Loucy (cell line): ENCODE results near the gene TAF10.

Experiments
- H2AFZ ChIP-seq: fragments of 200-600 bp; sonication (generic); 2 replicates; pipeline ENCODE4 v1.6.0; 2016; ENCODE audit warnings: antibody characterized with exemption, mild to moderate bottlenecking, low read length, moderate library complexity
- H3F3A ChIP-seq: fragments of 200-600 bp; 2 replicates; pipeline ENCODE4 v1.6.0; 2016; ENCODE audit warnings: antibody characterized with exemption, low read depth, mild to moderate bottlenecking
- H3K27me3 ChIP-seq: fragments of 200-600 bp; sonication (generic); 2 replicates; pipeline ENCODE4 v1.6.1; 2014; ENCODE audit warnings: low read length, mild to moderate bottlenecking; ENCODE audit not compliant: insufficient read depth, poor library complexity, severe bottlenecking
- H3K36me3 ChIP-seq: fragments of 200-600 bp; sonication (generic); 2 replicates; pipeline ENCODE4 v1.6.1; 2016; ENCODE audit warnings: low read length; ENCODE audit not compliant: insufficient read depth
- H3K4me1 ChIP-seq: fragments of 200-600 bp; sonication (generic); 2 replicates; pipeline ENCODE4 v1.5.1; 2014; ENCODE audit warnings: low read length, mild to moderate bottlenecking; ENCODE audit not compliant: insufficient read depth, poor library complexity, severe bottlenecking
- H3K4me2 ChIP-seq: fragments of 200-600 bp; sonication (generic); 2 replicates; pipeline ENCODE4 v1.6.0; 2014; ENCODE audit warnings: antibody characterized with exemption, low read length, low read depth, mild to moderate bottlenecking; ENCODE audit not compliant: poor library complexity, severe bottlenecking
- H3K4me3 ChIP-seq: fragments of 200-600 bp; sonication (generic); 2 replicates; pipeline ENCODE4 v1.5.1; 2014; ENCODE audit warnings: low read length, mild to moderate bottlenecking, mixed read lengths; ENCODE audit not compliant: poor library complexity, severe bottlenecking
- H3K79me2 ChIP-seq: fragments of 200-600 bp; sonication (generic); 2 replicates; pipeline ENCODE4 v1.6.1; 2014; ENCODE audit warnings: low read length; ENCODE audit not compliant: insufficient read depth
- H3K9ac ChIP-seq: fragments of 200-600 bp; sonication (generic); 2 replicates; pipeline ENCODE4 v1.6.0; 2014; ENCODE audit warnings: mild to moderate bottlenecking, low read depth, low read length, moderate library complexity; ENCODE audit not compliant: poor library complexity, severe bottlenecking
- H3K9me2 ChIP-seq: fragments of 200-600 bp; sonication (generic); replicated peaks from 2 replicates; pipeline ENCODE4 v1.6.1; 2016; ENCODE audit warnings: low read depth, low read length, mixed read lengths
- H3K9me3 ChIP-seq: fragments of 200-600 bp; sonication (generic); 2 replicates; pipeline ENCODE4 v1.6.1; 2014; ENCODE audit warnings: mild to moderate bottlenecking, antibody characterized with exemption, low read length, low read depth; ENCODE audit not compliant: insufficient read depth
- H4K20me1 ChIP-seq: fragments of 200-600 bp; sonication (generic); 2 replicates; pipeline ENCODE4 v1.6.0; 2014; ENCODE audit warnings: antibody characterized with exemption, low read length, mild to moderate bottlenecking; ENCODE audit not compliant: insufficient read depth, poor library complexity, severe bottlenecking
- CTCF ChIP-seq: fragments of 200-600 bp; sonication (generic); conservative IDR thresholded peaks from 2 replicates; pipeline ENCODE4 v1.5.1; 2014; ENCODE audit warnings: mild to moderate bottlenecking, antibody characterized with exemption, low read length
- EZH2phosphoT487 ChIP-seq: fragments of 200-600 bp; IDR thresholded peaks from 2 replicates; pipeline ENCODE4 v1.6.1; 2018; ENCODE audit warnings: antibody characterized with exemption, mild to moderate bottlenecking, moderate library complexity, borderline replicate concordance

Gene TAF10

GRCh38 chr11:6630632-6631291 lies 18.7 kb upstream of the TAF10 start:
- H3K4me3 ChIP-seq: no peak overlapping the region
- no peaks in the 10 kb centered on the region for H4K20me1 ChIP-seq
- no peak overlapping the region for H2AFZ ChIP-seq
- no peaks in the 10 kb centered on the region for H3K79me2 ChIP-seq
- no peaks in the 10 kb centered on the region for H3F3A ChIP-seq
- peaks cover 12% of the 10 kb centered on the region for H3K4me1 ChIP-seq
- H3K36me3 ChIP-seq: no peaks in the 10 kb centered on the region
- H3K9me2 ChIP-seq: no peaks in the 10 kb centered on the region
- no peak for TF ChIP-seq EZH2phosphoT487
- TF ChIP-seq CTCF: no peak
- no peak overlapping the region for H3K4me2 ChIP-seq
- H3K9me3 ChIP-seq: no peaks in the 10 kb centered on the region
- no peaks in the 10 kb centered on the region for H3K27me3 ChIP-seq
- H3K9ac ChIP-seq: no peak overlapping the region

GRCh38 chr11:6629892-6630631 lies 18.0 kb upstream of the TAF10 start:
- Histone ChIP-seq H3K9me2 (no peaks in the 10 kb centered on the region), H3F3A (no peaks in the 10 kb centered on the region), H2AFZ (no peak overlapping the region), H3K4me3 (no peak overlapping the region), H3K27me3 (no peaks in the 10 kb centered on the region), H3K9ac (no peak overlapping the region), H3K9me3 (no peaks in the 10 kb centered on the region), H3K4me2 (no peak overlapping the region), H3K79me2 (no peaks in the 10 kb centered on the region), H3K36me3 (no peaks in the 10 kb centered on the region), H4K20me1 (no peaks in the 10 kb centered on the region), H3K4me1 (peaks cover 5% of the 10 kb centered on the region)
- TF ChIP-seq EZH2phosphoT487: no peak
- TF ChIP-seq CTCF: no peak

- Histone ChIP-seq H3F3A (no peaks in the 10 kb centered on the region), H3K9ac (no peak overlapping the region), H3K4me1 (peaks cover 5% of the 10 kb centered on the region), H3K4me3 (no peak overlapping the region), H3K36me3 (no peaks in the 10 kb centered on the region), H2AFZ (no peak overlapping the region), H3K4me2 (no peak overlapping the region), H4K20me1 (no peaks in the 10 kb centered on the region), H3K79me2 (no peaks in the 10 kb centered on the region), H3K9me2 (no peaks in the 10 kb centered on the region), H3K9me3 (no peaks in the 10 kb centered on the region), H3K27me3 (no peaks in the 10 kb centered on the region)
- no peak for TF ChIP-seq EZH2phosphoT487
- no peak for TF ChIP-seq CTCF
Observed at GRCh38 chr11:6629573-6629891, 17.5 kb upstream of the TAF10 start.
